H1 (cell line): ENCODE data around the gene ERC1. TPM values are rescaled to one million over a fixed set of nuclear protein-coding genes. Genes with fewer than 3 reads are reported as not detected.

ENCODE experiments used
- BCL11A ChIP-seq, 2 experiments: IDR thresholded peaks; one replicate each; pipeline ENCODE4 v1.6.1; 2011; ENCODE audit warnings: low read depth in 2 of 2, low read length in 2 of 2, mild to moderate bottlenecking in 2 of 2
- BRCA1 ChIP-seq: IDR thresholded peaks from 2 replicates; pipeline ENCODE4 v1.6.1; 2012; ENCODE audit warnings: low read depth, low read length, improper control_type of control experiment
- CHD7 ChIP-seq: fragments of 300-600 bp; sonication (generic); IDR thresholded peaks from 2 replicates; pipeline ENCODE4 v1.7.1; 2012; ENCODE audit warnings: low read length, moderate library complexity, mild to moderate bottlenecking, inconsistent platforms; ENCODE audit not compliant: insufficient replicate concordance
- CTCF ChIP-seq, 3 experiments: IDR thresholded peaks; 1 replicate in 2 of 3; 2 replicates in 1 of 3; pipeline versions ENCODE4 v1.5.1 to v1.6.1; 2011; ENCODE audit warnings: low read length in 3 of 3, mild to moderate bottlenecking in 3 of 3, inconsistent platforms in 2 of 3, low read depth in 1 of 3, moderate library complexity in 1 of 3; ENCODE audit not compliant: insufficient read depth in 1 of 3; ENCODE audit errors: control extremely low read depth in 1 of 3
- HDAC6 ChIP-seq: IDR thresholded peaks from one replicate; pipeline ENCODE4 v1.7.1; 2012; ENCODE audit warnings: low read depth, mild to moderate bottlenecking, inconsistent platforms, low read length, moderate library complexity
- RBBP5 ChIP-seq: IDR thresholded peaks from 2 replicates; pipeline ENCODE4 v1.7.1; 2012; ENCODE audit warnings: low read depth, mild to moderate bottlenecking, inconsistent platforms, low read length, moderate library complexity, borderline replicate concordance
- SP2 ChIP-seq: IDR thresholded peaks from 2 replicates; pipeline ENCODE4 v1.6.1; 2012; ENCODE audit warnings: mild to moderate bottlenecking, low read length, inconsistent platforms
- SUZ12 ChIP-seq: fragments of 200-600 bp; sonication (generic); IDR thresholded peaks from 2 replicates; pipeline ENCODE4 v1.6.1; 2012; ENCODE audit warnings: mild to moderate bottlenecking, inconsistent platforms, low read length, moderate library complexity, mixed read lengths
- polyA plus RNA-seq, 7 experiments: library from polyadenylated mRNA; depleted of rRNA in 3 of 7; stranded (reverse) in 5 of 7; unstranded in 2 of 7; fragments of >200 nt in 5 of 7; fragments of 200-250 nt in 2 of 7; gene quantifications; 1 replicate in 5 of 7; 2 replicates in 1 of 7; 4 replicates in 1 of 7; pipeline versions ENCODE4 v1.2.1 to v1.2.3, GENCODE V29; 2011 to 2013; ENCODE audit warnings: missing spikeins in 2 of 7, mixed read lengths in 2 of 7
- total RNA-seq: library from RNA; stranded (reverse); fragmentation: NEBNext Ultra II Directional; extraction: Animal tissue kit (Norgen Biotek cat#: 25700); gene quantifications from 2 replicates; pipeline ENCODE4 v1.2.1, GENCODE V29; 2021

The ERC1 gene
- total and polyA plus RNA-seq, 2 of the 8 experiments (the other 6 are each of a cell fraction or from before 2014, with no cell fraction given) = 7.8 to 45.7 TPM

GRCh38 chr12:1282670-1283315 is 291.8 kb downstream of the ERC1 start (continued):
- TF ChIP-seq BRCA1 (no peak), RBBP5 (no peak), BCL11A (IDR thresholded peaks at IDR 0.05; ENCODE audit: low read depth in 2 of 2, low read length in 2 of 2) (no peak), SP2 (no peak), HDAC6 (no peak), CTCF (IDR thresholded peaks at IDR 0.05; ENCODE audit: control extremely low read depth in 1 of 3, insufficient read depth in 1 of 3, low read depth in 1 of 3, low read length in 3 of 3) (no peak), SUZ12 (no peak), CHD7 (no peak)
